CD4-positive, alpha-beta T cell (primary cell): ENCODE results near the gene CACNA2D4. TPM values are rescaled to one million over a fixed set of nuclear protein-coding genes. Genes with fewer than 3 reads are reported as not detected.

Experiments used
- ATAC-seq: fragments of 200-7000 bp; cut with Tn5 transposase; one replicate; pipeline ENCODE4 v1.10.0; 2022; ENCODE audit warnings: mild to moderate bottlenecking; ENCODE audit not compliant: poor library complexity
- CTCF ChIA-PET: fragments of 350-600 bp; sonication (Branson Sonifier 250); formaldehyde crosslinking; loops from one replicate; lab custom pipeline; 2021; ENCODE audit warnings: antibody characterized with exemption, inconsistent platforms; lab: Charles Lee
- POLR2A ChIA-PET: fragments of 350-600 bp; sonication (Branson Sonifier 250); formaldehyde crosslinking; loops from one replicate; lab custom pipeline; 2021; ENCODE audit warnings: antibody characterized with exemption, inconsistent platforms; lab: Charles Lee
- DNase-seq, 14 experiments: peaks; one replicate each; pipeline ENCODE4 v3.0.0-alpha.2; 2013 to 2020; ENCODE audit warnings: mixed read lengths in 2 of 14
- H3K27ac ChIP-seq, 2 donors: one replicate each; pipeline versions ENCODE4 v1.5.1 to v1.7.0; 2013; ENCODE audit warnings: low read length in 2 of 2, low read depth in 1 of 2, mild to moderate bottlenecking in 1 of 2
- H3K27me3 ChIP-seq, 2 experiments: 1 replicate in 1 of 2; 2 replicates in 1 of 2; pipeline versions ENCODE4 v1.6.1 to v1.7.0; 2013; ENCODE audit warnings: low read length in 2 of 2, control low read depth in 1 of 2, mild to moderate bottlenecking in 1 of 2, moderate library complexity in 1 of 2; ENCODE audit not compliant: insufficient read depth in 2 of 2, control insufficient read depth in 1 of 2
- H3K36me3 ChIP-seq: one replicate; pipeline ENCODE4 v1.6.1; 2013; ENCODE audit warnings: low read length, control low read depth; ENCODE audit not compliant: insufficient read depth
- H3K4me1 ChIP-seq: one replicate; pipeline ENCODE4 v1.6.1; 2013; ENCODE audit warnings: low read length, control low read depth; ENCODE audit not compliant: insufficient read depth
- H3K4me3 ChIP-seq: one replicate; pipeline ENCODE4 v1.5.1; 2013; ENCODE audit warnings: mild to moderate bottlenecking, low read length, moderate library complexity
- H3K9me3 ChIP-seq, 2 experiments: 1 replicate in 1 of 2; 2 replicates in 1 of 2; pipeline versions ENCODE4 v1.6.1 to v1.7.0; 2013; ENCODE audit warnings: low read length in 2 of 2, mild to moderate bottlenecking in 2 of 2, control low read depth in 1 of 2, moderate library complexity in 1 of 2; ENCODE audit not compliant: control insufficient read depth in 1 of 2, insufficient read depth in 1 of 2
- H3K27ac Mint-ChIP-seq: one replicate; pipeline ENCODE4 v1.8.0; 2020; ENCODE audit warnings: mixed read lengths
- H3K27me3 Mint-ChIP-seq: one replicate; pipeline ENCODE4 v1.8.0; 2021; ENCODE audit warnings: mixed read lengths
- H3K36me3 Mint-ChIP-seq: one replicate; pipeline ENCODE4 v1.8.0; 2021; ENCODE audit warnings: low read depth, mixed read lengths
- H3K4me1 Mint-ChIP-seq: one replicate; pipeline ENCODE4 v1.8.0; 2021; ENCODE audit warnings: low read depth, mixed read lengths
- H3K4me3 Mint-ChIP-seq: one replicate; pipeline ENCODE4 v1.8.0; 2020; ENCODE audit warnings: mild to moderate bottlenecking, mixed read lengths
- H3K9me3 Mint-ChIP-seq: one replicate; pipeline ENCODE4 v1.8.0; 2020; ENCODE audit warnings: mixed read lengths
- CTCF ChIP-seq: fragments of 200-600 bp; IDR thresholded peaks from one replicate; pipeline ENCODE4 v1.8.0; 2022; ENCODE audit warnings: antibody characterized with exemption, mild to moderate bottlenecking
- intact Hi-C, 2 experiments: fragments of 100-400 bp; cut with DNase I in 1 of 2; cut with micrococcal nuclease in 1 of 2; formaldehyde crosslinking; loops; one replicate each; pipeline versions ENCODE4 v1.15.1 to v1.9.0; 2023 to 2025; cut with DNase I, micrococcal nuclease
- total RNA-seq, 174 experiments: library from RNA in 2 of 174; stranded (reverse) in 2 of 174; gene quantifications; one replicate each; pipeline ENCODE4 v1.2.3 and lab custom pipeline; 2021 to 2026

Gene CACNA2D4
- total RNA-seq, 2 experiments from 2014 or later = 10.5 to 11.3 TPM

- no peak overlapping the region for H3K4me3 Mint-ChIP-seq
- H3K4me1 Mint-ChIP-seq = peaks cover 23% of the 10 kb centered on the region
- no peaks in the 10 kb centered on the region for H3K36me3 ChIP-seq
Observed at GRCh38 chr12:1927051-1927680, 8.7 kb upstream of the CACNA2D4 start.

GRCh38 chr12:1926251-1926657, 7.8 kb upstream of the CACNA2D4 start:
- no peaks in the 10 kb centered on the region for H3K36me3 Mint-ChIP-seq
- peaks cover under 1% of the 10 kb centered on the region for H3K27me3 Mint-ChIP-seq
- H3K27ac ChIP-seq = no peak overlapping the region
- no peak for ATAC-seq
- ChIA-PET POLR2A (no interaction called here), CTCF (no interaction called here)
- H3K9me3 Mint-ChIP-seq = no peaks in the 10 kb centered on the region
- no peak overlapping the region for H3K4me3 ChIP-seq
- no peaks in the 10 kb centered on the region for H3K9me3 ChIP-seq
- no peak overlapping the region for H3K27ac Mint-ChIP-seq
- H3K27me3 ChIP-seq = no peaks in the 10 kb centered on the region
- no peaks in the 10 kb centered on the region for H3K36me3 ChIP-seq
- H3K4me1 Mint-ChIP-seq = peaks cover 23% of the 10 kb centered on the region
- DNase-seq = no peak
- H3K4me1 ChIP-seq = peaks cover 33% of the 10 kb centered on the region
- no peak for TF ChIP-seq CTCF
- intact Hi-C loops = no loop called here
- H3K4me3 Mint-ChIP-seq = no peak overlapping the region

More at GRCh38 chr12:1927051-1927680, 8.7 kb upstream of the CACNA2D4 start:
- Mint-ChIP-seq H3K27ac (no peak overlapping the region), H3K36me3 (no peaks in the 10 kb centered on the region), H3K9me3 (no peaks in the 10 kb centered on the region), H3K27me3 (no peaks in the 10 kb centered on the region)
- intact Hi-C loops = no loop called here
- peaks cover 28% of the 10 kb centered on the region for H3K4me1 ChIP-seq
- TF ChIP-seq CTCF = no peak
- H3K4me3 ChIP-seq = no peak overlapping the region
- no peak for DNase-seq
- no peak for ATAC-seq
- H3K9me3 ChIP-seq = no peaks in the 10 kb centered on the region
- ChIA-PET CTCF (no interaction called here), POLR2A (interaction anchor here (1.1 kb wide), 1 partner anchor 12 kb away, joined by 3 read pairs; no protein-coding TSS in a partner anchor)
- no peak overlapping the region for H3K27ac ChIP-seq
- no peaks in the 10 kb centered on the region for H3K27me3 ChIP-seq

- no peak for ATAC-seq
- no peak for DNase-seq
- Mint-ChIP-seq H3K4me3 (no peak overlapping the region), H3K4me1 (peaks cover 23% of the 10 kb centered on the region), H3K9me3 (no peaks in the 10 kb centered on the region), H3K36me3 (no peaks in the 10 kb centered on the region), H3K27me3 (peaks cover 6% of the 10 kb centered on the region), H3K27ac (no peak overlapping the region)
- H3K36me3 ChIP-seq = no peaks in the 10 kb centered on the region
- H3K27me3 ChIP-seq = no peaks in the 10 kb centered on the region
- H3K4me1 ChIP-seq = peaks cover 39% of the 10 kb centered on the region
- CTCF ChIA-PET = no interaction called here
- intact Hi-C loops = no loop called here
- no peak overlapping the region for H3K27ac ChIP-seq
- no peaks in the 10 kb centered on the region for H3K9me3 ChIP-seq
- no peak for TF ChIP-seq CTCF
- no peak overlapping the region for H3K4me3 ChIP-seq
- POLR2A ChIA-PET = no interaction called here
Observed at GRCh38 chr12:1925684-1926006, 7.2 kb upstream of the CACNA2D4 start.
